Thoracic aorta (tissue), 2 donors: Measurements from ENCODE around the gene FAM193A. TPM values are rescaled to one million over a fixed set of nuclear protein-coding genes. Genes with fewer than 3 reads are reported as not detected.
A peak's percentile ranks its signal among the peaks of the same experiment; 100 is the strongest.

Experiments
- ATAC-seq: fragments of 150-250 bp; one replicate; pipeline ENCODE4 v1.8.0; 2017; ENCODE audit warnings: low read depth; ENCODE audit not compliant: insufficient number of reproducible peaks, low FRiP score
- DNase-seq: peaks from one replicate; pipeline ENCODE4 v3.0.0-alpha.2; 2020; ENCODE audit warnings: low spot score
- H3K27ac ChIP-seq, 2 donors: fragments of 200-600 bp; sonication (generic); 1 replicate in 1 of 2; 2 replicates in 1 of 2; pipeline ENCODE4 v1.5.1; 2016; ENCODE audit warnings: mild to moderate bottlenecking in 2 of 2, moderate library complexity in 2 of 2
- H3K27me3 ChIP-seq: fragments of 200-600 bp; sonication (generic); replicated peaks from 2 replicates; pipeline ENCODE4 v1.6.0; 2016; ENCODE audit warnings: mild to moderate bottlenecking; ENCODE audit not compliant: insufficient read depth
- H3K36me3 ChIP-seq: fragments of 200-600 bp; sonication (generic); one replicate; pipeline ENCODE4 v1.5.1; 2016
- H3K4me1 ChIP-seq, 2 donors: fragments of 200-600 bp; sonication (generic); 1 replicate in 1 of 2; 2 replicates in 1 of 2; pipeline versions ENCODE4 v1.5.1 to v1.6.0; 2016; ENCODE audit warnings: low read depth in 2 of 2, mild to moderate bottlenecking in 1 of 2; ENCODE audit not compliant: control insufficient read depth in 1 of 2
- H3K4me3 ChIP-seq: fragments of 200-600 bp; sonication (generic); 2 replicates; pipeline ENCODE4 v1.5.1; 2016; ENCODE audit warnings: mild to moderate bottlenecking
- H3K9me3 ChIP-seq: fragments of 200-600 bp; sonication (generic); 2 replicates; pipeline ENCODE4 v1.5.1; 2016
- total RNA-seq, 2 donors: library from RNA; depleted of rRNA; stranded (reverse); fragments of >200 nt; gene quantifications; one replicate each; pipeline versions ENCODE4 v1.1.0 to v1.2.3, GENCODE V29; 2016
- TF ChIP-seq, protein P1 (sequence below): fragments of 200-600 bp; sonication (generic); IDR thresholded peaks from one replicate; pipeline ENCODE4 v1.5.1; 2019; ENCODE audit warnings: antibody characterized with exemption

Gene FAM193A
- total RNA-seq, 2 donors from 2014 or later = 22.3 to 42.9 TPM

DNA sequence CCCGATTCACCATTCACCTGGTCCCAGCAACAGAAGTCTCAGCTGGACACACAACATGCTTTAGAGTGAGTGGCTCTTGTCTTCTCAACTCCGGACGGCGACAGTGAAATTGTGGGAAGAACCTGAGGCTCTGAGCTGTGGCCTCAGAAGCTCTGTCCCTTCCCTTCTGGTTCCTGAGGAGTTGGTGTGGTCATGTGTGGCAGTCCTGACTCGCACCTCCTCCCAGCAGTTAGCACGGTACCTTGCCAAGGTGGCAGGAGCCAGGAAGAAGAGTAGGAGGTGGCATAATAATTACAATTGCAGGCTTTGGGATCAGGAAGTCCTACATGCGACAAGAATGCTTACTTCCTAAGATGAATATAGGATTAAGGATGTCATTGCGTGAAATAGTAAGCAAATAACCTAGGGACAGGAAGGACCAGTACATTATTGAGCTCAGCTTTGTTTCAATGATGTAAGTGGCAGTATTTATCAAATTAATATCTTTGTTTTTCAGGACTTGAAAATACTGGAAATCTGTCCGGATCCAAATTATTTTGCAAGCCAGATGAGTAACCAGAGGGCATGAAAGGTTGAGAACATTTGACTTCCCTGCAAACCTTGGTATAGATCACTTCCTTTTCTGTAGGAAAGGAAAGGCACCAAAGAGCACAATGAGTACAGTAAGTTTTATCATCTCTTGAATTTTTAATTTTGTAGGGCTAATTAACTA, 46.5 kb upstream of the FAM193A start:
- Histone ChIP-seq H3K4me1 (peaks cover 16 to 29% of the 10 kb centered on the region in 2 donors), H3K9me3 (peaks cover 4% of the 10 kb centered on the region), H3K27me3 (no peaks in the 10 kb centered on the region), H3K4me3 (no peak overlapping the region), H3K27ac (no peak overlapping the region), H3K36me3 (peaks cover 28% of the 10 kb centered on the region)
- ATAC-seq (no peak), DNase-seq (no peak)
- TF ChIP-seq, protein P1, sequence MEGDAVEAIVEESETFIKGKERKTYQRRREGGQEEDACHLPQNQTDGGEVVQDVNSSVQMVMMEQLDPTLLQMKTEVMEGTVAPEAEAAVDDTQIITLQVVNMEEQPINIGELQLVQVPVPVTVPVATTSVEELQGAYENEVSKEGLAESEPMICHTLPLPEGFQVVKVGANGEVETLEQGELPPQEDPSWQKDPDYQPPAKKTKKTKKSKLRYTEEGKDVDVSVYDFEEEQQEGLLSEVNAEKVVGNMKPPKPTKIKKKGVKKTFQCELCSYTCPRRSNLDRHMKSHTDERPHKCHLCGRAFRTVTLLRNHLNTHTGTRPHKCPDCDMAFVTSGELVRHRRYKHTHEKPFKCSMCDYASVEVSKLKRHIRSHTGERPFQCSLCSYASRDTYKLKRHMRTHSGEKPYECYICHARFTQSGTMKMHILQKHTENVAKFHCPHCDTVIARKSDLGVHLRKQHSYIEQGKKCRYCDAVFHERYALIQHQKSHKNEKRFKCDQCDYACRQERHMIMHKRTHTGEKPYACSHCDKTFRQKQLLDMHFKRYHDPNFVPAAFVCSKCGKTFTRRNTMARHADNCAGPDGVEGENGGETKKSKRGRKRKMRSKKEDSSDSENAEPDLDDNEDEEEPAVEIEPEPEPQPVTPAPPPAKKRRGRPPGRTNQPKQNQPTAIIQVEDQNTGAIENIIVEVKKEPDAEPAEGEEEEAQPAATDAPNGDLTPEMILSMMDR = no peak

DNA sequence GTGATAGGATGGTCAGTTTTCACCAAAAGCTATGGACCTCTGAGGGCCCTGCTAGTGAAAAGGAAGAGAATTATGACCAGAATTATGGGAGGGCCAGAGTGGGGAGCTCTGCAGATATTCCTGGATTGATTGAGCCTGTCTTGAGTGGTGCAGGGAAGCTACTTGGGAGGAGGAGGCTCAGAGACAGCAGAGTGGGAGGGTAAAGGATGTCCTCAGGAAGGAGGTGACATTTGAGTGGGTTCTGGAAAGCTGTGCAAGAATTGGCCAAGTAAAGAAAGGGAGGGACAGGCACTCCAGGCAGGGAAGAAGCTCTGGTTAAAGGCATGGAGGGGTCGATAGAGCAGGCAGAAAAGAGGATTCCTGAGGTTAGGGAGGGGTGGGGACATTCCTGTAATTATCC, 43.5 kb upstream of the FAM193A start:
- TF ChIP-seq, protein P1 = no peak
- H3K4me3 ChIP-seq = no peak overlapping the region
- no peaks in the 10 kb centered on the region for H3K27me3 ChIP-seq
- H3K4me1 ChIP-seq = peaks cover 5 to 22% of the 10 kb centered on the region in 2 donors
- ATAC-seq (no peak), DNase-seq (no peak)
- H3K36me3 ChIP-seq = peaks cover 44% of the 10 kb centered on the region
- peaks cover 4% of the 10 kb centered on the region for H3K9me3 ChIP-seq
- no peak overlapping the region for H3K27ac ChIP-seq

GRCh38 chr4:2494992-2495391, 41.5 kb upstream of the FAM193A start:
- ATAC-seq (no peak), DNase-seq (no peak)
- H3K4me1 ChIP-seq = peaks cover 5 to 15% of the 10 kb centered on the region in 2 donors
- H3K27me3 ChIP-seq = no peaks in the 10 kb centered on the region
- H3K9me3 ChIP-seq = peaks cover 4% of the 10 kb centered on the region
- no peak overlapping the region for H3K4me3 ChIP-seq
- peaks cover 47% of the 10 kb centered on the region for H3K36me3 ChIP-seq
- TF ChIP-seq, protein P1 = no peak
- H3K27ac ChIP-seq = peak overlapping the region; percentile 19 to 20

- Histone ChIP-seq H3K9me3 (peaks cover 4% of the 10 kb centered on the region), H3K36me3 (peaks cover 51% of the 10 kb centered on the region), H3K4me1 (peaks cover 5 to 18% of the 10 kb centered on the region in 2 donors), H3K27ac (no peak overlapping the region), H3K4me3 (no peak overlapping the region), H3K27me3 (no peaks in the 10 kb centered on the region)
- no peak for ATAC-seq
- no peak for DNase-seq
- TF ChIP-seq, protein P1 = no peak
These were observed 39.1 kb upstream of the FAM193A start for GRCh38 chr4:2497324-2497723.

DNA sequence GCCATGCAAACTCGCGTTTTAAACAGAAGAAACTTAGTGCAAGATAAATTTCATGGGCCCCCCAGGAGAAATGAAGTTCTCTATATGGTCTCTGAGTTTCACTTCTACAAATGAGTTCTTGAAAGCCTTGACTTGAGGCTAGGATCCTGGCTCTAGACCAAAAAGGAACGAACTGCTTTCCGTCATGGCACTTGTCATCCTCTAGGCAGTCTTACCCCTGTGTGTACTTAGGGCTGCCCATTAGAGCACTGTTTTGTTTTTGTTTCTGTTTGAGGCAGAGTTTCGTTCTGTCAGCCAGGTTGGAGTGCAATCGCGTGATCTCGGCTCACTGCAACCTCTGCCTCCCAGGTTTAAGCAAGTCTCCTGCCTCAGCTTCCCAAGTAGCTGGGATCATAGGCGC, 38.5 kb upstream of the FAM193A start:
- no peak for DNase-seq
- Histone ChIP-seq H3K27me3 (no peaks in the 10 kb centered on the region), H3K9me3 (peaks cover 4% of the 10 kb centered on the region), H3K4me3 (no peak overlapping the region), H3K36me3 (peaks cover 45% of the 10 kb centered on the region), H3K4me1 (peaks cover 5 to 18% of the 10 kb centered on the region in 2 donors), H3K27ac (no peak overlapping the region)
- no peak for ATAC-seq
- TF ChIP-seq, protein P1 = no peak
